ENCODE results near the gene PIGU. TPM values are rescaled to one million over a fixed set of nuclear protein-coding genes. Genes with fewer than 3 reads are reported as not detected.

The PIGU gene
- total and polyA plus RNA-seq, 2 of the 13 experiments (the other 11 are each of a cell fraction or from before 2014, with no cell fraction given) = 45.5 to 231 TPM

GRCh38 chr20:34706912-34707784 is 30.3 kb upstream of the PIGU start:
- H2AFZ ChIP-seq (ENCODE audit: low read length) = no peak overlapping the region
- peak overlapping the region; percentile 96 for H3K9ac ChIP-seq (ENCODE audit: insufficient read depth, low read depth, low read length)
- peaks cover 72% of the 10 kb centered on the region for H3K4me1 ChIP-seq (ENCODE audit: insufficient read depth, low read length)
- no peaks in the 10 kb centered on the region for H4K20me1 ChIP-seq (ENCODE audit: insufficient read depth, low read length)
- ChIA-PET CTCF (ENCODE audit: low intra/inter-chr PET ratio, low total read pairs) (interaction anchor here (1.5 kb wide), 1 partner anchor 62 kb away, joined by 3 read pairs; no protein-coding TSS in a partner anchor), POLR2A (interaction anchor here (0.6 to 7.9 kb wide), 11 partner anchors 8 to 191 kb away, joined by 3 to 168 read pairs (median 4); partner anchors contain the start of genes DYNLRB1 and PIGU)
- H3K27ac ChIP-seq (ENCODE audit: extremely low read length, insufficient read depth, low read length) = peak overlapping the region; percentile 92
- peak; percentile 51 for FAIRE-seq
- ATAC-seq = no peak
- no peaks in the 10 kb centered on the region; a peak in 1 of 5 replicates for H3K27me3 ChIP-seq (ENCODE audit: control insufficient read depth in 1 of 2, insufficient read depth in 2 of 2, low read length in 2 of 2)
- peak; percentile 77 for DNase-seq (ENCODE audit: low spot score)
- peaks cover 0 to 2% of the 10 kb centered on the region in 2 experiments; a peak in 3 of 5 replicates for H3K36me3 ChIP-seq (replicated peaks in 1 of 2; ENCODE audit: control insufficient read depth in 1 of 2, insufficient read depth in 2 of 2, low read length in 2 of 2)
- in situ Hi-C loops (cut with HindIII; ENCODE audit: extremely low pct_ligation_motif_present, low pct_unique_long_range_greater_than_20kb) = loop anchor here (10.0 kb wide), 1 partner anchor 402 kb away; the partner anchor contains the start of gene AHCY
- intact Hi-C loops (cut with micrococcal nuclease; ENCODE audit: unreplicated experiment) = loop anchor here (5.0 to 10.0 kb wide), 3 partner anchors 58 to 170 kb away; no protein-coding TSS in a partner anchor
- BruUV-seq (replicated peaks) = no TSS peak
- peak overlapping the region; percentile 97 for H3K4me2 ChIP-seq (ENCODE audit: low read depth, low read length)
- peak overlapping the region; percentile 6 to 98 (median 82); a peak in 5 of 6 replicates for H3K4me3 ChIP-seq (replicated peaks in 1 of 3; ENCODE audit: insufficient read depth in 1 of 3, low read depth in 2 of 3, low read length in 3 of 3)
- H3K9me3 ChIP-seq (ENCODE audit: low read length) = no peaks in the 10 kb centered on the region
- WGBS (ENCODE audit: low lambda C conversion rate) = 7% methylated on average over 3 of the region's 3 CpGs
- H3K79me2 ChIP-seq (ENCODE audit: insufficient read depth, low read length) = peaks cover 15% of the 10 kb centered on the region
- peak; percentile 90 for TF ChIP-seq THRA (CRISPR knock-in tag; IDR thresholded peaks at IDR 0.05; ENCODE audit: borderline replicate concordance)
- TF ChIP-seq BCL3 (CRISPR knock-in tag; IDR thresholded peaks at IDR 0.05) = 0 out of 2 replicates have a peak, but pooled peaks have one; percentile 1
- peak; percentile 89 for TF ChIP-seq ZKSCAN8 (CRISPR knock-in tag; IDR thresholded peaks at IDR 0.05; ENCODE audit: borderline replicate concordance)
- no peak for TF ChIP-seq HCFC1 (IDR thresholded peaks at IDR 0.05; ENCODE audit: low read depth, low read length)
- no peak for TF ChIP-seq SMAD9 (CRISPR knock-in tag; IDR thresholded peaks at IDR 0.05)
- no peak; the same call in 1 of the 2 replicates for TF ChIP-seq ONECUT2 (CRISPR knock-in tag; IDR thresholded peaks at IDR 0.05)
- TF ChIP-seq ZNF644 (CRISPR knock-in tag; IDR thresholded peaks at IDR 0.05; ENCODE audit: low read depth) = peak; percentile 80; the same call in 1 of the 2 replicates
- TF ChIP-seq IKZF5 (CRISPR knock-in tag; IDR thresholded peaks at IDR 0.05) = peak; percentile 51
- peak; percentile 42; the same call in 1 of the 2 replicates for TF ChIP-seq ZNF574 (CRISPR knock-in tag; IDR thresholded peaks at IDR 0.05)
- TF ChIP-seq BRCA1 (CRISPR knock-in tag; IDR thresholded peaks at IDR 0.05) = peak; percentile 76; the same call in 1 of the 2 replicates
- TF ChIP-seq YEATS4 (CRISPR knock-in tag; IDR thresholded peaks at IDR 0.05; ENCODE audit: borderline replicate concordance) = peak; percentile 80; the same call in 1 of the 2 replicates
- 0 out of 2 replicates have a peak, but pooled peaks have one; percentile 28 for TF ChIP-seq HOXA5 (CRISPR knock-in tag; IDR thresholded peaks at IDR 0.05)
